Natural killer cell (primary cell): ENCODE data around the gene FOXN4. TPM values are rescaled to one million over a fixed set of nuclear protein-coding genes. Genes with fewer than 3 reads are reported as not detected.

Source experiments
- ATAC-seq, 3 donors: fragments of 150-1000 bp in 2 of 3; fragments of 200-7000 bp in 1 of 3; cut with Tn5 transposase; 1 replicate in 1 of 3; 2 replicates in 2 of 3; pipeline ENCODE4 v1.10.0; 2021; ENCODE audit warnings: mild to moderate bottlenecking in 2 of 3, moderate library complexity in 2 of 3
- DNase-seq, 2 donors: peaks; one replicate each; pipeline versions ENCODE4 v3.0.0 to v3.0.0-alpha.2; 2013 to 2021; ENCODE audit warnings: mixed read lengths in 1 of 2
- H3K27ac ChIP-seq: one replicate; pipeline ENCODE4 v1.5.1; 2013; ENCODE audit warnings: mild to moderate bottlenecking, low read length
- H3K27me3 ChIP-seq: one replicate; pipeline ENCODE4 v1.6.1; 2013; ENCODE audit warnings: low read length; ENCODE audit not compliant: control insufficient read depth, insufficient read depth
- H3K36me3 ChIP-seq: one replicate; pipeline ENCODE4 v1.6.1; 2013; ENCODE audit warnings: low read length; ENCODE audit not compliant: control insufficient read depth, insufficient read depth
- H3K4me1 ChIP-seq: one replicate; pipeline ENCODE4 v1.6.1; 2013; ENCODE audit warnings: low read length; ENCODE audit not compliant: control insufficient read depth, insufficient read depth
- H3K4me3 ChIP-seq: one replicate; pipeline ENCODE4 v1.5.1; 2013; ENCODE audit warnings: low read length
- H3K9me3 ChIP-seq: one replicate; pipeline ENCODE4 v1.6.1; 2013; ENCODE audit warnings: low read length; ENCODE audit not compliant: control insufficient read depth, insufficient read depth
- H3K27ac Mint-ChIP-seq, 2 donors: one replicate each; pipeline ENCODE4 v1.8.0; 2022; ENCODE audit warnings: mild to moderate bottlenecking in 2 of 2, mixed read lengths in 2 of 2, moderate library complexity in 1 of 2
- H3K27me3 Mint-ChIP-seq, 2 donors: one replicate each; pipeline ENCODE4 v1.8.0; 2022; ENCODE audit warnings: low read depth in 2 of 2, mixed read lengths in 2 of 2
- H3K36me3 Mint-ChIP-seq: one replicate; pipeline ENCODE4 v1.8.0; 2022; ENCODE audit warnings: mixed read lengths
- H3K4me1 Mint-ChIP-seq, 2 donors: one replicate each; pipeline ENCODE4 v1.8.0; 2022; ENCODE audit warnings: mixed read lengths in 2 of 2
- H3K4me3 Mint-ChIP-seq: one replicate; pipeline ENCODE4 v1.8.0; 2022; ENCODE audit warnings: mild to moderate bottlenecking, moderate library complexity, mixed read lengths
- H3K9me3 Mint-ChIP-seq, 2 donors: one replicate each; pipeline ENCODE4 v1.8.0; 2022; ENCODE audit warnings: mixed read lengths in 2 of 2
- CTCF ChIP-seq: fragments of 200-600 bp; IDR thresholded peaks from one replicate; pipeline ENCODE4 v1.8.0; 2022; ENCODE audit warnings: antibody characterized with exemption
- WGBS: methylation state at CpG from one replicate; pipeline ENCODE4 v1.1.7; 2013; ENCODE audit warnings: missing lambda C conversion rate; ENCODE audit not compliant: insufficient coverage; 5-methylcytosine and 5-hydroxymethylcytosine counted together
- intact Hi-C: fragments of 100-400 bp; cut with micrococcal nuclease; formaldehyde crosslinking; loops from one replicate; pipeline ENCODE4 v1.14.2; 2022
- total RNA-seq, 4 donors: library from RNA; stranded (reverse); fragments of 120-200 nt in 1 of 4; gene quantifications; one replicate each; pipeline versions ENCODE4 v1.2.3 to v1.2.4, GENCODE V29; 2013 to 2022

Gene FOXN4
- total RNA-seq, 3 donors from 2014 or later (not counting 1 experiment from before 2014, with no cell fraction given), result not detected

DNA sequence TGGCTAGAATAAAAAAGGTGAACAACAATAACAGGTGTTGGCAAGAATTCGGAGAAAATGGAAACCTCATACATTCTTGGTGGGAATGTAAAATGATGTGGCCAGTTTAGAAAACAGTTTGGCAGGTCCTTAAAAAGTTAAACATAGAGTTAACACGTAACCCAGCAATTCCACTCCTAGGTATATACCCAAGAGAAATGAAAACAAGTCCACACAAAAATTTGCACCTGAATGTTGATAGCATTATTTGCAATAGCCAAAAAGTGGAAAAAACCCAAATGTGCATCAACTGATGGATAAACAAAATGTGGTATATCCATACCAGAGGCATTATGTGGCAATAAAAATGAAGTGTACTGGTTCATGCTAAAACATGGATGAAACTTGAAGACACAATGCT lies 36.3 kb upstream of the FOXN4 start:
- Histone ChIP-seq H3K4me1 (no peaks in the 10 kb centered on the region), H3K9me3 (no peaks in the 10 kb centered on the region), H3K27me3 (no peaks in the 10 kb centered on the region), H3K36me3 (no peaks in the 10 kb centered on the region), H3K27ac (no peak overlapping the region), H3K4me3 (no peak overlapping the region)
- no peak for ATAC-seq
- Mint-ChIP-seq H3K27me3 (peaks cover 4 to 21% of the 10 kb centered on the region in 2 donors), H3K4me1 (no peaks in the 10 kb centered on the region), H3K36me3 (no peaks in the 10 kb centered on the region), H3K9me3 (no peaks in the 10 kb centered on the region), H3K4me3 (no peak overlapping the region), H3K27ac (no peak overlapping the region)
- no peak for DNase-seq
- intact Hi-C loops, result loop anchor here (5.0 kb wide), 1 partner anchor 47 kb away; no protein-coding TSS in a partner anchor
- 78% methylated on average over 1 of the region's 2 CpGs for WGBS
- no peak for TF ChIP-seq CTCF

- H3K9me3 ChIP-seq, result no peaks in the 10 kb centered on the region
- H3K27ac ChIP-seq, result no peak overlapping the region
- ATAC-seq, result no peak
- no peaks in the 10 kb centered on the region for H3K4me1 Mint-ChIP-seq
- no peaks in the 10 kb centered on the region for H3K36me3 ChIP-seq
- H3K4me3 Mint-ChIP-seq, result no peak overlapping the region
- H3K36me3 Mint-ChIP-seq, result no peaks in the 10 kb centered on the region
- intact Hi-C loops, result no loop called here
- no peak for DNase-seq
- no peak for TF ChIP-seq CTCF
- WGBS, result 55% methylated on average over 2 of the region's 2 CpGs
- H3K27me3 ChIP-seq, result no peaks in the 10 kb centered on the region
- peaks cover 4 to 21% of the 10 kb centered on the region in 2 donors for H3K27me3 Mint-ChIP-seq
- H3K9me3 Mint-ChIP-seq, result no peaks in the 10 kb centered on the region
- H3K4me1 ChIP-seq, result no peaks in the 10 kb centered on the region
- H3K4me3 ChIP-seq, result no peak overlapping the region
- no peak overlapping the region for H3K27ac Mint-ChIP-seq
These were observed 34.6 kb upstream of the FOXN4 start for GRCh38 chr12:109343677-109344076.

DNA sequence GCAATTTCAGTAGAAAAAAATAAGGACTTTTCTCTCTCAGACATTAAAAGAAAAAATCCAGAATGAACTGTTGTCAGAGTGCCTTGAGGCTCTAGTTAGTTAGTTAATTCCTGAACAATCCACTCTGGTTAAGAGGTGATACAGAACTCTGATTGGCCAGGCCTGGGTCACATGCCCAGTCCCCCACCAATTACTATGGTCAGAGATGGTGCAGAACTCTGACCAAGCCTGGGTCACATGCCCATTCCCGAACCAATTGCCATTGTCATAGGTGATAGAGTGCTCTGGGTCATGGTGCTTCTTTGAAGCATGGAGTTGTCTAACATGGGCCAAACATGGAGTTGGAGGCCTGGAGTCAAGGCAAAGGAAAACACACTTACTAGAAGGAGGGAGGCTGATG lies 27.5 kb upstream of the FOXN4 start:
- WGBS, result 85% methylated on average over 1 of the region's 1 CpG
- no peaks in the 10 kb centered on the region for H3K36me3 Mint-ChIP-seq
- H3K27me3 Mint-ChIP-seq, result peaks cover 0 to 15% of the 10 kb centered on the region in 2 donors
- Histone ChIP-seq H3K9me3 (no peaks in the 10 kb centered on the region), H3K36me3 (no peaks in the 10 kb centered on the region), H3K4me1 (no peaks in the 10 kb centered on the region), H3K27ac (no peak overlapping the region), H3K4me3 (no peak overlapping the region), H3K27me3 (no peaks in the 10 kb centered on the region)
- no peak for TF ChIP-seq CTCF
- H3K9me3 Mint-ChIP-seq, result no peaks in the 10 kb centered on the region
- no peak overlapping the region for H3K4me3 Mint-ChIP-seq
- no peak overlapping the region for H3K27ac Mint-ChIP-seq
- intact Hi-C loops, result no loop called here
- no peaks in the 10 kb centered on the region for H3K4me1 Mint-ChIP-seq
- no peak for DNase-seq
- no peak for ATAC-seq

- WGBS, result no CpG with 5 or more reads among the region's 2 CpGs
- Mint-ChIP-seq H3K36me3 (no peaks in the 10 kb centered on the region), H3K27me3 (peaks cover 0 to 15% of the 10 kb centered on the region in 2 donors), H3K4me3 (no peak overlapping the region), H3K27ac (no peak overlapping the region), H3K9me3 (no peaks in the 10 kb centered on the region), H3K4me1 (no peaks in the 10 kb centered on the region)
- H3K27me3 ChIP-seq, result no peaks in the 10 kb centered on the region
- H3K4me3 ChIP-seq, result no peak overlapping the region
- H3K4me1 ChIP-seq, result no peaks in the 10 kb centered on the region
- TF ChIP-seq CTCF, result no peak
- no peaks in the 10 kb centered on the region for H3K36me3 ChIP-seq
- no peak for DNase-seq
- no peak for ATAC-seq
- intact Hi-C loops, result no loop called here
- H3K27ac ChIP-seq, result no peak overlapping the region
- H3K9me3 ChIP-seq, result no peaks in the 10 kb centered on the region
These were observed 25.8 kb upstream of the FOXN4 start for GRCh38 chr12:109334887-109335286.
